Bronchial epithelial cell (primary cell): ENCODE measurements around the gene SIK2. TPM values are rescaled to one million over a fixed set of nuclear protein-coding genes. Genes with fewer than 3 reads are reported as not detected.

ENCODE experiments used
- DNase-seq: peaks from one replicate; pipeline ENCODE4 v3.0.0-alpha.2; 2010; ENCODE audit warnings: low read depth
- FAIRE-seq: peaks from 2 replicates; lab custom pipeline; 2011; peaks lifted over from hg19 to GRCh38; lab: Jason Lieb, UNC
- H3K27me3 ChIP-seq: 2 replicates; pipeline ENCODE4 v1.5.1; 2011; ENCODE audit warnings: low read length; ENCODE audit not compliant: control insufficient read depth, insufficient read depth
- H3K36me3 ChIP-seq: 2 replicates; pipeline ENCODE4 v1.5.1; 2011; ENCODE audit warnings: low read length; ENCODE audit not compliant: control insufficient read depth, insufficient read depth
- H3K4me3 ChIP-seq: 2 replicates; pipeline ENCODE4 v1.5.1; 2011; ENCODE audit warnings: mild to moderate bottlenecking, low read depth, low read length, control low read depth
- CTCF ChIP-seq: IDR thresholded peaks from 2 replicates; pipeline ENCODE4 v1.5.1; 2011; ENCODE audit warnings: mild to moderate bottlenecking, moderate library complexity, low read length, control low read depth, inconsistent platforms; ENCODE audit not compliant: insufficient read depth, severe bottlenecking
- total RNA-seq: library from RNA; depleted of rRNA; stranded (reverse); fragments of >200 nt; gene quantifications from 2 replicates; pipeline ENCODE4 v1.2.1, GENCODE V29; 2014

SIK2 gene
- total RNA-seq, 1 donor from 2014 or later = 2.9 TPM

GRCh38 chr11:111573821-111574249 lies 28.4 kb upstream of the SIK2 start:
- Histone ChIP-seq H3K27me3 (peaks cover 1% of the 10 kb centered on the region), H3K36me3 (no peaks in the 10 kb centered on the region), H3K4me3 (no peak overlapping the region)
- DNase-seq (no peak), FAIRE-seq (no peak)
- TF ChIP-seq CTCF = no peak

GRCh38 chr11:111574373-111575225 lies 27.6 kb upstream of the SIK2 start:
- no peak for TF ChIP-seq CTCF
- Histone ChIP-seq H3K27me3 (peaks cover 1% of the 10 kb centered on the region), H3K36me3 (no peaks in the 10 kb centered on the region), H3K4me3 (no peak overlapping the region)
- no peak for DNase-seq
- FAIRE-seq = no peak

- H3K4me3 ChIP-seq = no peak overlapping the region
- H3K36me3 ChIP-seq = no peaks in the 10 kb centered on the region
- no peak for TF ChIP-seq CTCF
- no peak for FAIRE-seq
- no peak for DNase-seq
- H3K27me3 ChIP-seq = no peaks in the 10 kb centered on the region
Observed at GRCh38 chr11:111575740-111576139, 26.5 kb upstream of the SIK2 start.

- no peak for TF ChIP-seq CTCF
- Histone ChIP-seq H3K4me3 (no peak overlapping the region), H3K27me3 (no peaks in the 10 kb centered on the region), H3K36me3 (no peaks in the 10 kb centered on the region)
- FAIRE-seq (no peak), DNase-seq (no peak)
Observed at GRCh38 chr11:111577821-111578220, 24.4 kb upstream of the SIK2 start.

- FAIRE-seq (no peak), DNase-seq (no peak)
- H3K27me3 ChIP-seq = no peaks in the 10 kb centered on the region
- no peak overlapping the region for H3K4me3 ChIP-seq
- H3K36me3 ChIP-seq = no peaks in the 10 kb centered on the region
- TF ChIP-seq CTCF = no peak
Observed at GRCh38 chr11:111581341-111581740, 20.9 kb upstream of the SIK2 start.
